Measurements from ENCODE around the gene RAB11FIP5.

The RAB11FIP5 gene

DNA sequence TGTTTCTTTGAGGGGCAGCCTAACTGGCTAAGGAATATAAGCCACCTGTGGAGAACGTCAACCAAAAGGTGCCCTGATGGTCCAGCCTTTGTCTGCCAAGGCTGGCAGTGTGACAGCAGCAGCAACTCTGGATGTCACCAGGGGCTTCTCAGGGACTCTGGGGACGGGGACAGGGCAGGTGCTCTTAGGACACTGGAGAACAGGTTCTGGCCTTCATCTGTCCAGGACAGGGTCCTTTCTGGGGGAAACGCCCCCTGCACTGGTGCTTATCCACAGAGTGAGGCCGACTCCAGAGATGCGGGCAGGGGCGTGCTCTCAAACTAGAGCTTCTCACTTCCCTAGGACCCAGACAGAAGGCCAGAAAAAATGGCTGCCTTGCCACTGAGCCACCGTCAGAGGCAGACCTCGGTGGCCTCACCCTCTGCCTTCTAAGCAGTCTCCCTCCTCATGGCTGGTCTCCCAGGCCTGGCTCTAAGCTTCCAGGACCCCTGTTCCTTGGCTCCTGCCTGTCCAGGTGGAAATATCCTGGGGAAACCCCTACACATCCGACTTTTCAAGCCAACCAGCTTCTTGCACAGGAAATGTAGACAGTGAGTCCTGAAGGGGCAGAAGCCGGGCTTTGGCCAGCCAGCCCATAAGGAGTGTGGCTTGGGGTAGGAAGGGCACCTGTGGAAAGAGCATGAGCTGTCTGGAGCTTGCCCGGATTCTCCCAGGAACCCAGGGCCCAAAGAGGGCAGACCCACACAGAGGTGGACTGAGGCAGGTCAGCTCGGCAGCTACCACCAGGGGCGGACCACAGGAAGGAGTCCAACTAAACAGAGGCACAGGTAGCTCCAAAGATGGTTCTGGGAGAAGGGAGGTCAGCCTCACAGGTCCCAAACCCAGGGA lies 30.0 kb downstream of the RAB11FIP5 start:
- no peak for DNase-seq

DNA sequence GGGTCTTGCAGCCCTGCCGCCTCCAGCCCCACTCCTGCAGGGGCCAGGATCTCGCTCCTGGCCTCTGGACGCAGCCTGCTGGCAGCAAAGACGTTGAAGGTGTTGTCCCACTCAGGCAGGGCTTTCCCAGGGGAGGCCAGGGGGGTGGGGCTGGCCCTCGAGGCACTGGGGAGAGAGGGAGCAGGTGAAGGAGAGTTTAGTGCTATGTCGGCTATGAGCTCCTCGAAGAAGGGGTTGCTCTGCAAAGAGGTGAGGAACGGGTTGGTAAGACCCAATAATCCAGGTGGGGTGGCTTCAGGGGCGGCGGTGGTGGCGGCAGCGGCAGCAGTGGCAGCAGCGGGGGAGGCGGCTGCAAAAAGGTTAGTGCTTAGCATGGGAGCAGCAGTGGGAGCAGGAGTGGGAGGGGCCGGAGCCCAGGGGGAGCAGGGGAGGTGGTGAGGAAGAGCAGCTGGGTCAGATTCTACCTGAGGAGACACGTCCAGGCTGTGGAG lies 31.5 kb downstream of the RAB11FIP5 start:
- no peak for DNase-seq

GRCh38 chr2:73080321-73081131 lies 32.2 kb downstream of the RAB11FIP5 start:
- no peak for DNase-seq

GRCh38 chr2:73079636-73080035 lies 33.1 kb downstream of the RAB11FIP5 start:
- DNase-seq: no peak

- DNase-seq: no peak
Observed at GRCh38 chr2:73078457-73079411, 34.0 kb downstream of the RAB11FIP5 start.

- DNase-seq: no peak
Observed at GRCh38 chr2:73077424-73077795, 35.3 kb downstream of the RAB11FIP5 start.

- DNase-seq: no peak
Observed at GRCh38 chr2:73076701-73077423, 35.9 kb downstream of the RAB11FIP5 start.

DNA sequence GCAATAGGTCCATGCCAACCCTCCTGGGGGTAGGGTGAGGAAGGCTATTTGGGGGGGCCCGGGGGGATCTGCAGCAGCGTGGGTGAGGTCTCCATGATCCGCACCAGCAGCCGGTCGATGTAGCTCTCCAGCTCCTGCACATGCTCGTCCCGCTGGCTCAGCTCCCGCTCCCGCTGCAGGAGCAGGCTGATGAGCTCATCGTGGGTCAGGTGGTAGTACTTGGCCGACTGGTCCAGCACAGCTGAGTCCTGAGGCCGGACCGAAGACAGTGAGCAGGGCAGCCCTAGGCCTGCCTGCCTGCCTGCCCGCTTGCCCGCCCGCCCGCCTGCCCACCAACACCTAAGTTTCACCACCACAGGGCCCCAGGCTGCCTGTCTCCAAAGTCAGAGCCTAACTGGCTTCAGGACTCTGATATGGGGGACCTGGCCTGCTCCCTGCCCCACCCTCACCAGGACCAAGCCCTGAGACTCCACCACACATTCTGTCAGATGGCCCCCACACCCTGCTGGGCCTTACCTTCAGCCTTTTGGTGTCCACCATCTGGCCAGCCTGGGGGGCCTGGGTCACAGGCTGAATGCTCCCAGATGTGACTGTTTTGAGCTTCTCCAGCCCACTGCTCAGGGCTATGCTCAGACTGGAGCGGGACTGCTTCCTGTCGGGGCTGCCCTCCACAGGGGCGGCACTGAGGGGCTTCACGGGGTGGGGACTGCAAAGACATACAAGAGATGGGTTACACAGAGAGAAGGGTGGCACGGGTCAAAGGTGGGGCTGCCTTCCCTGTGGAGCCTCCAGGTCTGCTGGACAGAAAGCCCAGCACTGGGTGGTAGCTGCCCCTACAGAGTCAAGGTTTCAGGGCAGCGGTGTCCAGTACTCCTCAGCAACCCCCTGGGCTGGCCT lies 37.0 kb downstream of the RAB11FIP5 start:
- no peak for DNase-seq

DNA sequence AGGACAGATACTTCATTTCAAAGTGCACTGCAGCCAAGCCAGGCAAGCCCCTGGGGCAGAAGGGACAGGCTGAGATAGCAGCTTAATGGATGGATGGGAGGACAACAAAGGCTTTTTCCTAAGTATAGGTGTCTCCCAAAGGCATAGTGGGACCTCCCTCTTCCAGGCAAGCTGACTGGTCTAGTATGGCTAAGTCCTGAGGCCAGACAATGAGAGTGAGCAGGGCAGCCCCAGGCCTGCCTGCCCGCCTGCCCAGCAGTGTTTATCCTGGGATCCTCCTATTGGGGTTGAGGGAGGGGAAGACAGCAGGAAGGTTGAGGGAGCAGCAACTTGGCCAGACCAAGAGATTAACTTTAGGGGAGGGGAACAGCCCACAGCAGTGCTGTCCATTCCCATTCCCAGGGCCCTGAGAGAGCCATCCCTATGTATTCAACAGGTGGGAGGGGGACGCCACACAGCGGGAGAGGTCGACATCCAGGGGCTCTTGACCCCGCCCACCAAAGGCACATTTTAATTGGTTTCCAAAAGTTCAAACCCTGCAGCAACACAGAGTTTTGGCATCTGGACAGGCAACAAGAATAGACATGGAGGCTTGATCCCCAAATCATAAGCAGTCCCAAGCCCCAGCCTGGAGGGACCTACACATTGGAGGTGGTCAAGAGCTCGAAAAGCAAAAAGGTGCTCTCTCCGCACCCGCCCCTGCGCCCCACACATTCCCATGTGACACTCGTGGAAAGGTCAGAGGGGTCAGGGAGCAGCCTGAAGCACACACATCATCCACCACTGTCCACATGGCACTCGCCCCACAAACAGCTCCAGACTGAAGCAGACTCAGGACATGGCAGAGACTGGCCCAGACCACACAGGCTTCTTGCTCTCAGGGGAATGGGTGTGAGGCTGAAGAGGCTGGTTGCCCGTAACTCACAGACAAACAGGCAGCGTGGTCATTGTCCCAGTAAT lies 38.4 kb downstream of the RAB11FIP5 start:
- no peak for DNase-seq

GRCh38 chr2:73072416-73072815 lies 40.3 kb downstream of the RAB11FIP5 start:
- no peak for DNase-seq

GRCh38 chr2:73072129-73072395 lies 40.7 kb downstream of the RAB11FIP5 start:
- DNase-seq: no peak

- DNase-seq: peak; percentile 90
Observed at GRCh38 chr2:73071360-73072128, 41.2 kb downstream of the RAB11FIP5 start, which contains the start of gene SFXN5. Gene SFXN5 (minus strand): TSS chr2:73071712. CDS start chr2:73071705, 7 bp downstream.

DNA sequence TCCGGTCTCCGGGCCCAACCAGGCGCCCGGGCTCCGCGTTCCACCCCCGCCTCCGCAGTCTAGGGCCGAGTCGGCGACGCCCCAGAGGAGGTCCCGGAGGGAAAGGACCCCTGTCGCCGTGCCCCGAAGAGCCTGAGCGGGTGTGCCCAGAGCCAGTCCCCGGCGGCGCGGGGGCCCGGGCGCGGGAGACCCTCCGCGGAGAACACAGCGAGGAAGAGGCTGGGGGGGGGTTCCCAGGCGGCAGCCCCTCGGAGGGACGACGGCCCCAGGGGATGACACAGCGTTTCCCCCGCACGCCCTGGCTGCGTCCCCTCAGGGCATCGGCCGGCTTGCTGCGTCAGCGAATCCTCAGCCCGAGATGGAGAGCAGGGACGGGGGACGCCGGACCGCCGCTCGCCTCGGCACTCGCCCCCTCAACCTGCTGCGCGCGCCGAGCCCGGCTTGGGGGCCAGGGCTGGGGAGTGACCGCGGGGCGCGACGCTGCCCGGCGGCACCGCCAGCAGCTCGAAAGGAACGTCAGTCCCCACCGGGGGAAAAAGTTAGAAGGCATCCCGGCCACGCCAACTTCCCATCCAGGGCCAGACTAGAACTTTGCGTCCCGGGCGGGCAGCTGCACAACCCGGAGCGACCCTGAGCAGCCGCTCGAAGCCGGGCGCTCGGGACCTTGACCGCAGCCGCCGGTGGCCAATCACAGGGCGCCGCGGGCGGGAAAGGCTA lies 41.9 kb downstream of the RAB11FIP5 start:
- no peak for DNase-seq

GRCh38 chr2:73069855-73070642 lies 42.7 kb downstream of the RAB11FIP5 start:
- no peak for DNase-seq

DNA sequence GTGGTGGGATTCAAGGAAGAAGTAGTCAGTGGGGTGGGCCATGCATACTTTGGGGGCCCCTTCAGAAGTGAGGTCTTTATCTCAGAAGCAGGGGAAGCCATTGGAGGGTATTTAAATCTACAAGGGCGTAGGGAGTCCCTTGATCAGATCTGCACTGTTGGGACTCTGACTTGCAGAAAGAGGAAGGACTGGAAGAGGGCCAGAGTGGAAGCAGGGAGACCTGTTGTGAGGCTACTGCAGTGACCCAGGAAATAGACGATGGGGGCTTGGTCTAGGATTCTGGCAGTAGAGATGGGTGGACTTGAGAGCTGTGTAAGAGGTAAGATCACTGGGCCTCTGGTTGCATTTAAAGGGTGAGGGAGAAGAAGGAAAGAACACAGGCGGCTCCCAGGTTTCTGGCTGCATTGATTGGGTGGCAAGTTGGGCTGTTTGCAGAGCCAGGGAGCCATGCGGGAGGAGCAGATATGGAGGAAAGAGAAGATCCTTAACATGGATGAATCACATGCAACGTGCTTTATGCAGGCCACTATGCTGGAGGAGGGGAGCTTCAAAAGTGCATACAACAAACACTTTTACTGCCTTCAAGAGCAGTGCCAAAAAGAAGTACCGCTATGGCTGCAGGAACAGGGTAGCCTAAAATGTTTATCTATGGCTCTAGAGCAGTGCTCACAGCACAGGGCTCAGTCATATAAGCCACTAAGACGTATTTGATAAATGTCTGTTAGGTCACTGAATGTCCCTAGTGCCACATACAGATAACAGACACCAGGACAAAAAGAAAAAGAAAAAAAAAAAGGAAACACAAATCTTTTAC lies 43.5 kb downstream of the RAB11FIP5 start:
- no peak for DNase-seq

DNA sequence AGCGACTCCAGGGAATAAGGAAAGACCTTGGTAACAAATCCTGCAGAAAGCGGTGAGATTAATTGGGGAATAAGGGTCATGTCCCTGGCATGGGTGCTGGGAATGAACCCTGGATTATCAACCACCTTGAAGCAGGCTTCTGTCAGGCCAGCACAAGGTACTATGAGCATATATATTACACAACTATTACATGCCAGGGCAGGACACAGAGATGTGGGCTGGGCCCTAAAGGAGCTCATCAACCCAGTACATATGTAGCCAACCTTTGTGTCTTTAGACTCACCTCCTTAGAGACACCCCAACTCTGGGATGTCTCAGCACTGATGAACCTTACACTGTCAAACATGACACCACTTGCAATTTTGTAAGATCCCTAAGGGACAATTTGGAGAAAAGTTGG lies 44.6 kb downstream of the RAB11FIP5 start:
- no peak for DNase-seq

- DNase-seq: no peak
Observed at GRCh38 chr2:73067043-73067442, 45.7 kb downstream of the RAB11FIP5 start.
